ENCODE data around the gene PTCD1. TPM values are rescaled to one million over a fixed set of nuclear protein-coding genes. Genes with fewer than 3 reads are reported as not detected.
A peak's percentile ranks its signal among the peaks of the same experiment; 100 is the strongest.

Gene PTCD1, protein sequence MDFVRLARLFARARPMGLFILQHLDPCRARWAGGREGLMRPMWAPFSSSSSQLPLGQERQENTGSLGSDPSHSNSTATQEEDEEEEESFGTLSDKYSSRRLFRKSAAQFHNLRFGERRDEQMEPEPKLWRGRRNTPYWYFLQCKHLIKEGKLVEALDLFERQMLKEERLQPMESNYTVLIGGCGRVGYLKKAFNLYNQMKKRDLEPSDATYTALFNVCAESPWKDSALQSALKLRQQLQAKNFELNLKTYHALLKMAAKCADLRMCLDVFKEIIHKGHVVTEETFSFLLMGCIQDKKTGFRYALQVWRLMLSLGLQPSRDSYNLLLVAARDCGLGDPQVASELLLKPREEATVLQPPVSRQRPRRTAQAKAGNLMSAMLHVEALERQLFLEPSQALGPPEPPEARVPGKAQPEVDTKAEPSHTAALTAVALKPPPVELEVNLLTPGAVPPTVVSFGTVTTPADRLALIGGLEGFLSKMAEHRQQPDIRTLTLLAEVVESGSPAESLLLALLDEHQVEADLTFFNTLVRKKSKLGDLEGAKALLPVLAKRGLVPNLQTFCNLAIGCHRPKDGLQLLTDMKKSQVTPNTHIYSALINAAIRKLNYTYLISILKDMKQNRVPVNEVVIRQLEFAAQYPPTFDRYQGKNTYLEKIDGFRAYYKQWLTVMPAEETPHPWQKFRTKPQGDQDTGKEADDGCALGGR
- 10 to 100 TPM; 11.9 to 15.1 (median 13.9) TPM for total RNA-seq

DNA sequence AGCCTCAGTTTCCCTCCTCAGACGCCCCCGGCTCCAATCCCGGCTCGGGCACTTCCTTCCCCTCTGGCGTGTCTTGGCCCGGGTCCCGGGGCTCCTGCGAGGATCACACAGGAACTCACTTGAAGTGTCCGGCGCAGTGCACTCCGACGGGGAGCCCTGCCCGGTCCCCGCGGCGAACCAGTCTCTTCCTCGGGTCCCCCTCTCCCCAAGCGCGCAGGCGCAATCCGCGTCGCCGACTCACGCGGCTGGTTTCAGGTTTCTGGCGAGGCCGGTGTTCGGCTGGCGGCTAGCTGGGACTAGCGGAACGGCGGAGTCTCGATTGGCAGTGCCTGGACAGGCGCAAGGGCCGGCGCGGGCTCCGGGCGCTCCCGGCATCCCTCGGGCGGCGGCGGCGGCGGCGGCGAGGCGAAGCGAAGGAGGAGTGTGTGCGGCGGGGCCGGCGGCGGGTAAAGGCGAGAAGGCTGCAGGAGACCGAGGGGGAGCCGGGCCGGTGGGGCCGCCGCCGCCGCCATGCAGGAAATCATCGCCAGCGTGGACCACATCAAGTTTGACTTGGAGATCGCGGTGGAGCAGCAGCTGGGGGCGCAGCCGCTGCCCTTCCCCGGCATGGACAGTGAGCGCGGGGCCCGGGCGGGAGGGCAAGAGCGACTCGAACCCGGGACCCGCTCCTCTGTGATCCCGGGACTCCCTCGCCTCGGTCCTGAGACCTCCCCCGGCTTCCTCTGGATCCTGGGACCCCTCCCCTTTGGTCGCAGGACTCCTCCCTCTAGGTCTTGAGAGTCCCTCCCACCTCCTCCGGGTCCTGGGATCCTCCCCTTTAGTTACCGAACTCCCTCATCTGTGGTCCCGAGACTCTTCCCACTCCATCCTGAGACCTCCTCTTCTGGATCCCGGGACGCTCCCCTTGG lies at the start of gene PTCD1, which contains the start of gene CPSF4:
Gene PTCD1 (minus strand): TSS at position 226 of the 908 bp plus-strand sequence. CDS start 3,556 bp downstream, outside the sequence.
Gene CPSF4 (plus strand): TSS at position 371 of the 908 bp plus-strand sequence. CDS start 140 bp downstream, at position 511.
- Mint-ChIP-seq H3K36me3 (ENCODE audit: insufficient read depth) (peaks cover 9% of the 10 kb centered on the region), H3K4me3 (peak within 1 kb of the TSS; percentile 97), H3K27me3 (ENCODE audit: low read depth) (no peaks in the 10 kb centered on the region), H3K4me1 (ENCODE audit: low read depth) (peaks cover 31% of the 10 kb centered on the region), H3K9me3 (no peaks in the 10 kb centered on the region)
- peak; percentile 96 for ATAC-seq
- peak; percentile 88 for DNase-seq

DNA sequence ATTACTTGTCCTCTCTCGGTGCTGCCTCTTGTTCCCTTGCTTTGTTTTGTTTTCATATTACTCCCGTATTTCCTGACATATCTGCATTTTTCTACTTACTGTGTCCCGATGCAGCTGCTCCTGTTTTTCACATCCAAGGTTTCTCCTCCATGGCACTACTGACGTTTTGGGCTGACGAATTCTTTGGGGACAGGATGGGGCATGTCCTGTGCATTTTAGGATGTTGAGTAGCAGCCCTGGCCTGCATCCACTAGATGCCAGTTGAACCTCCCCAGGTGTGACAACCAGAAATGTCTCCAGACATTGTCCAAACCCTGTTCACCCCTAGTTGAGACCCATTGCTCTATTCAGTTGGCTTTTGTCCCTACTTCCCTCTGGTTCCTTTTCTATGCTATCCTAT lies 46.5 kb upstream of the PTCD1 start:
- no peaks in the 10 kb centered on the region for H3K9me3 Mint-ChIP-seq
- no peaks in the 10 kb centered on the region for H3K4me1 Mint-ChIP-seq (ENCODE audit: low read depth)
- peaks cover 7% of the 10 kb centered on the region for H3K36me3 Mint-ChIP-seq (ENCODE audit: insufficient read depth)

DNA sequence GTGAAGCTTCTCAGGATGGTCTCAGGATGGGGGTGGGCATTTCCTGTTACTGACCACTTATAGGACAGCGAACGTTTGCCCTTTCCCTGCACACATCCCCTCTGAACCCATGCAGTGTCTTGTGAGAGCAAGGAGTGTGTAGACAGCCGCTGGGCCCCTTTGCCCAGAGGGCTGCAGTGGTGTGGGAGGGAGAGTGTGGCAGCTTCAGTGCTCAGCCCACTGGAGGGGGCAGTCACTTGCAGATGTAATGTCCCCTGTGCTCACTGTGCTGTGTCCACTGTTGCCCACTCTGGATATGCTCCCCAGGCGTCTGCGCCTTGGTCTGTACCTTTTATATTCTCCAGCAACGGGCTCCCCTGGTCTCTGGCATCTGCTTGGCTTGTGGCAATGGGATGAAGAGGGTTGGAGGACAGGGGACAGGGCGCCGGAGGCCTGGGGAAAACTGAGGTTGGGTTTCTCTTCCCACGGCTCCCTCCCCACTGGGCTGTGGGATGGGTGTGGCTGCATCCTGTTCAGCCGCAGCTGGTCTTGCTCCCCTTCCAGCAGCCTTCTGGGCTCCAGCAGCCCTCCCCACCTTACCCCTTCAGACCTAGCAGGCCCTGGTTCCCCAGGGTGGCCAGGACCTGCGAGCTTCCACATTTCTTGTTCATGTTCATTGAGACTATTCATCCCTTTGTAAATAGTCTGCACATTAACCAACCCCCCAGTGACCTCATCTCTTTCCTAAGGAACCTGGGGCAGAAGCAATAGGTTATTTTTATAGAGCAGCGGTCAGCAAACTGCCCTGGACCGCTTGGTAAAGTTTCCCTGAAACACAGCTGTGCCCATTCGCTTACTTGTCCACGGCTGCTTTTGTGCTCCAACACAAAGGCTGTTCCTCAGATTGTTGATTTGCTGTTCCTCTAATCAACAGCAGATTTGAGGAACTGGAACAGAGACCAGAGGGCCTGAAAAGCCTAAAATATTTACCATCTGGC lies 40.2 kb upstream of the PTCD1 start:
- Mint-ChIP-seq H3K9me3 (no peaks in the 10 kb centered on the region), H3K27me3 (ENCODE audit: low read depth) (no peaks in the 10 kb centered on the region), H3K4me1 (ENCODE audit: low read depth) (peaks cover 25% of the 10 kb centered on the region), H3K4me3 (no peak overlapping the region), H3K36me3 (ENCODE audit: insufficient read depth) (peaks cover 4% of the 10 kb centered on the region)
- no peak for DNase-seq
- no peak for ATAC-seq

More for the DNA sequence above, 46.5 kb upstream of the PTCD1 start:
- ATAC-seq (no peak), DNase-seq (no peak)
- Mint-ChIP-seq H3K27me3 (ENCODE audit: low read depth) (no peaks in the 10 kb centered on the region), H3K4me3 (no peak overlapping the region)

DNA sequence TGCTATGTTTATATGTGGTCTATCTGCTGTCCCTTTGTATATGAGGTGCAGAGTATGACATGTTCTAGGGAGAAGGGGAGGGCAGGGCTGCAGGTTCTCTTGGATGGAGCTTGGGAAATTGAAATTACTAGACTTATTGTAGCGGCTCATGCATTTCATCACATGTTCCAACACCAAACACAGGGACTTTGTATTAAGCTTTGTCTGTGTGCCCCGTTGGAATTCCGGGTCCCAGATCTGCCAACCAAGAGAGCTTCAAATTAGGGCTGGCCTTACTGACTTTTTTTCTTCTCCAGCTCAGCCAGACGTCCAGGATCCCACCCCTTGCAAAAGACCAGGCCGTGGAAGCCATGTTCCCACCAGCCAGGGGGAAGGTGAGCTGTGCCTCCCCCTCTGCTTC lies 37.5 kb upstream of the PTCD1 start:
- H3K4me3 Mint-ChIP-seq = no peak overlapping the region
- H3K36me3 Mint-ChIP-seq (ENCODE audit: insufficient read depth) = peaks cover 4% of the 10 kb centered on the region
- DNase-seq (no peak), ATAC-seq (no peak)
- H3K4me1 Mint-ChIP-seq (ENCODE audit: low read depth) = peaks cover 34% of the 10 kb centered on the region
- no peaks in the 10 kb centered on the region for H3K27me3 Mint-ChIP-seq (ENCODE audit: low read depth)
- H3K9me3 Mint-ChIP-seq = no peaks in the 10 kb centered on the region

- Mint-ChIP-seq H3K36me3 (ENCODE audit: insufficient read depth) (peaks cover 4% of the 10 kb centered on the region), H3K4me3 (peak overlapping the region; percentile 96), H3K27me3 (ENCODE audit: low read depth) (no peaks in the 10 kb centered on the region), H3K9me3 (no peaks in the 10 kb centered on the region), H3K4me1 (ENCODE audit: low read depth) (peaks cover 25% of the 10 kb centered on the region)
- DNase-seq (no peak), ATAC-seq (peak; percentile 11 to 15)
These were observed 34.7 kb upstream of the PTCD1 start for GRCh38 chr7:99473315-99473596.

- H3K36me3 Mint-ChIP-seq (ENCODE audit: insufficient read depth) = peaks cover 4% of the 10 kb centered on the region
- H3K27me3 Mint-ChIP-seq (ENCODE audit: low read depth) = no peaks in the 10 kb centered on the region
- ATAC-seq (peak; percentile 99), DNase-seq (peak; percentile 97)
- peak within 1 kb of the TSS; percentile 96 for H3K4me3 Mint-ChIP-seq
- H3K9me3 Mint-ChIP-seq = no peaks in the 10 kb centered on the region
- peaks cover 20% of the 10 kb centered on the region for H3K4me1 Mint-ChIP-seq (ENCODE audit: low read depth)
These were observed 34.1 kb upstream of the PTCD1 start, which contains the start of gene ZNF789 for GRCh38 chr7:99472561-99473314. TSS of gene ZNF789 (plus strand) at chr7:99472890. CDS start at chr7:99476457, 3,567 bp downstream.

DNA sequence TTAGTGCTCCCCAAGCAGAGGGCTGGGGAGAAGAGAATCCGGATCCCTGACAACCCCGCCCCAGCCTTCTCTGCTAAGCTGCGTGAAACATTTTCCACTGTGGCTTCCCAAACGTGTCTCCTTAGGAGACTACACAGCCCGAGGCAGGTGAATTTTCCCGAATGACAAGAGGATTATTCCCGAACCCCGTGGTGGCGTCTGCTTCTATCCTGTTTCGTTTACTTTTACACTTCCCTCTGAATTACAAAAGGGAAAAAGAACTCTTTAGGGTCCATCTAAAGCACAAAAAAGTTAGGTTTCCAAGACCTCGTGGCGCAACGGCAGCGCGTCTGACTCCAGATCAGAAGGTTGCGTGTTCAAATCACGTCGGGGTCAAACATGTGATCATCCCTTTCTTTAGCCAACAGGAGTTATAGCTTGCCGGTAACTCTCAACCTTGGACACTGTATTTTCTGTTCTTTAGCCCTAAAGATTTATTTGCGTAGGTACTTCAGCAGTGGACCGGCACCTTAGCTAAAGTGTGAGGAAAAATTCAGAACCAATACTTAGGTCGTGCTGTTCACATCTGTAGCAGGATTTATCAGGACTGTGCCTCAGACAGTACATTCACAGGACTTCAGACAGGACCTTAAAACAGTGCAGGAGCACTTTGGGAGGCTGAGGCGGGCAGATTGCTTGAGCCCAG lies 30.9 kb upstream of the PTCD1 start:
- no peaks in the 10 kb centered on the region for H3K9me3 Mint-ChIP-seq
- H3K4me1 Mint-ChIP-seq (ENCODE audit: low read depth) = peaks cover 23% of the 10 kb centered on the region
- ATAC-seq (no peak), DNase-seq (no peak)
- H3K4me3 Mint-ChIP-seq = peak overlapping the region; percentile 19
- no peaks in the 10 kb centered on the region for H3K27me3 Mint-ChIP-seq (ENCODE audit: low read depth)
- no peaks in the 10 kb centered on the region for H3K36me3 Mint-ChIP-seq (ENCODE audit: insufficient read depth)

GRCh38 chr7:99468336-99468918 lies 29.8 kb upstream of the PTCD1 start:
- H3K4me1 Mint-ChIP-seq (ENCODE audit: low read depth) = peaks cover 28% of the 10 kb centered on the region
- ATAC-seq = no peak
- no peak overlapping the region for H3K4me3 Mint-ChIP-seq
- H3K9me3 Mint-ChIP-seq = no peaks in the 10 kb centered on the region
- no peaks in the 10 kb centered on the region for H3K27me3 Mint-ChIP-seq (ENCODE audit: low read depth)
- DNase-seq = no peak
- peaks cover 5% of the 10 kb centered on the region for H3K36me3 Mint-ChIP-seq (ENCODE audit: insufficient read depth)

DNA sequence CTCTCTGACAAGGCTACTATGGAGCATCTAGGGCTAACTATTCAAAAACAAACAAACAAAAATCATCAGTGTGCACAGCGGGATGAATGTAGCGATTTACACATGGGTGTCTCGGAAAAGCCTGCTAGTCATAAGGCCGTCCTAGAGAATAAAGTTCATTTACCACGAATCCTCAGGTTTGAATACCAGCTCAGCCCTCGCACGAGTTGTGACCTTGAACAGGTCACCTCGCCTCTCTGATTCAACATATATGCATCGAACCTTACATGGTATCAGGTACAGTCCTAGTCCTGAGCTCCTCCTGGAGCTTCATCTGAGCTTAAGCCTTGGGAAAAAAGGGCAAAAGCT lies 26.8 kb upstream of the PTCD1 start:
- no peaks in the 10 kb centered on the region for H3K27me3 Mint-ChIP-seq (ENCODE audit: low read depth)
- peak; percentile 28 to 36 for ATAC-seq
- H3K4me1 Mint-ChIP-seq (ENCODE audit: low read depth) = peaks cover 33% of the 10 kb centered on the region
- peaks cover 9% of the 10 kb centered on the region for H3K36me3 Mint-ChIP-seq (ENCODE audit: insufficient read depth)
- no peak for DNase-seq
- no peaks in the 10 kb centered on the region for H3K9me3 Mint-ChIP-seq
- peak overlapping the region; percentile 94 for H3K4me3 Mint-ChIP-seq

DNA sequence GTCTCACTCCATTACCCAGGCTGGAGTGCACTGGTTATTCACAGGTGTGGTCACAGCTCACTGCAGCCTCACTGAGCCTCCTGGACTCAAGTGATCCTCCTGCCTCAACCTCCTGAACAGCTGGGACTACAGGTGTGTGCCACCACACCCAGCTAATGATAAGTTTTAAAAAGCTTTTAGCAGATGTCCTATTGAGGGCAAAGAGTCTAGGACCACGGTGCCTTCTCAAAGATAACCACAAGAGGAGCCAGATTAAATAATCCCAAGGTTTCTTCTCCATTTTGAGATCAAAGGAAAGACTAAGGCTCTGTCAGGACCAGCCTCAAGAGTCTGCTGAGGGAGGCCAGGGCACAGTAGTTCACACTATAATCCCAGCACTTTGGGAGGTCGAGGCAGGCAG lies 22.6 kb upstream of the PTCD1 start:
- no peak for DNase-seq
- peaks cover 41% of the 10 kb centered on the region for H3K4me1 Mint-ChIP-seq (ENCODE audit: low read depth)
- H3K9me3 Mint-ChIP-seq = no peaks in the 10 kb centered on the region
- ATAC-seq = no peak
- no peak overlapping the region for H3K4me3 Mint-ChIP-seq
- H3K36me3 Mint-ChIP-seq (ENCODE audit: insufficient read depth) = peaks cover 28% of the 10 kb centered on the region
- H3K27me3 Mint-ChIP-seq (ENCODE audit: low read depth) = no peaks in the 10 kb centered on the region

DNA sequence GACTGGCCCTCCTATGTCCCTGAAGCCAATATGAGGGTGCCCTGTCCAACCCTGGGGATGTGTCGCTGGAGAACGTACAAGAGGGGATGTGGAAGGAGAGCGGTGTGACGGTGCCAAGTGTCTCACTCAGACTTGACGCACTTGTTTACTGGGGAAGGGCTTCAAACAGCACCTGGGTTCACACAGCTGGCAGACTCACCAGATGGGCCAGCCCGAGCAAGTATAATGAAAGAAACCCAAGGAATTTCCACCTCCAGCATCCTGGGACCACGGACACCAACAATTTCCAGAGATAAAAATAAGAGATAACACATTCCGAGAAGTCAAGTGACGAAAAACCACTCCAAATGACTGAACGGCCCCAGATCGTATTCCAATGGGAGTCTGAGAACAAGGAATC lies 22.1 kb upstream of the PTCD1 start:
- Mint-ChIP-seq H3K4me3 (no peak overlapping the region), H3K9me3 (no peaks in the 10 kb centered on the region), H3K27me3 (ENCODE audit: low read depth) (no peaks in the 10 kb centered on the region), H3K4me1 (ENCODE audit: low read depth) (peaks cover 37% of the 10 kb centered on the region), H3K36me3 (ENCODE audit: insufficient read depth) (peaks cover 28% of the 10 kb centered on the region)
- DNase-seq = no peak
- ATAC-seq = no peak

DNA sequence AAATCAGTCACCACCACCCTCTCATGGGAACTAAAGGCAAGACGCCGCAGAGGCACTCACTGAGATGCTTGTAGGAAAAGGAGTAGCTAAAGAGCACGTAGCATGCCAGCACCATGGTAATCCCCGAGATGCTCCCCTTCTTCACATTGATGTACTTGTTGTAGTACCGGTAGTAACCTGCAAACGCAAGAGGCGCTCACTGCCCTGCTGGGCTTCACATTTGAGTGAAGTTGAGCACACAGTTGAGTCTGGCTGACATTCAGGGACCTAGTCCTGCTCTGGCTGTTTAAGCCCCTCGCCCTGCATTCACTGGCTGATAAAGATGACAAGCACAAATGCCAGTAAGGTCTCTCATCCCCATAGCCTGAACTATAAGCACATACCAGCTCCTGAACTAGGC lies 20.5 kb upstream of the PTCD1 start:
- H3K4me3 Mint-ChIP-seq = no peak overlapping the region
- peaks cover 27% of the 10 kb centered on the region for H3K36me3 Mint-ChIP-seq (ENCODE audit: insufficient read depth)
- ATAC-seq = peak; percentile 59 to 64
- H3K4me1 Mint-ChIP-seq (ENCODE audit: low read depth) = peaks cover 27% of the 10 kb centered on the region
- H3K27me3 Mint-ChIP-seq (ENCODE audit: low read depth) = no peaks in the 10 kb centered on the region
- no peaks in the 10 kb centered on the region for H3K9me3 Mint-ChIP-seq
- DNase-seq = no peak
